Fibroblast of peridontal ligament (primary cell): Measurements from ENCODE around the gene SLC39A11.
"Not testable (repeated sequence)": the region's sequence is repeated elsewhere in the genome, so short reads cannot be mapped to it uniquely, and the experiment has no call there.

Experiments
- DNase-seq: peaks from one replicate; pipeline ENCODE4 v3.0.0-alpha.2; 2010; ENCODE audit errors: extremely low read depth

Gene SLC39A11

DNA sequence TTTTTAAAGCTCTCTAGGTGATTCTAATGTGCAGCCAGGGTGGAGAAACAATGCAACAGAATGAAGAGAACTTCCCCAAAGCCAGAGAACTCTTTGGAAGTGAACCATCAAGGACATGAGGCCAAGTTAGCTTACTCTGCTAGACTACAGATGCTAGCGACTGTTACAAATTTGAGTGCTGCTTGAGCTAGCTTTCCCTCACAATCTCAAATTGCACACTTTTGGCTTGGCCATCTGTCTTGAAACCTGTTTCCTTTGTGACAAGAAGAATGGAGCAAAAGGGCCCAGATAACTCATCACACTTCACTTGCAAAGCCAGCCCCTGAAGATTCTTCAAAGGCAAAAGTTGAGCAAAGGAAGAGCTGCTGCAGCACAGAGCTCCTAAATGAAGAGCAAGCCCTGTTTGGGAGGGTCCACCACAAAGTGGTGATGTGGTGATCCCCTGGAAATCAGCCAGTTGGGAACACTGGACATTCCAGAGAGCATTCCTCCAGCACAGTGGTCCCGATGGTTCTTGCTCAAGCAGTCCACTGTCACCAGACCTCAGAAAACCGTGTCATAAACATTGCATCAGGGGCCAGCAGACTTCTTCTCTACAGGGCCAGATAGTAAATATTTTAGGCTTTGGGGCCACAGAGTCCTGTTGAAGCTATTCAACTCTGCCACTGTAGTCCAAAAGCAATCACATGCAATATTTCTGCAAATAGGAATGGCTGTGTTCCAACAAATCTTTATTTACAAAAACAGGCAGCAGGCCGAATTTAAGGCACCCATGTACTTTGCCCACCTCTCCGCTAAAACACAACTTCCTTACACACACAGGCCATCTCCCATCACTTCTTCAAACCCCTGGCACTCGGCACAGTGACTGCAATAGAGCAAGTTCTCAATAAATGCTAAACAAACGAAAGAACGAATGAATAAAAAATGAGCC lies 21.2 kb downstream of the SLC39A11 start:
- DNase-seq: peak; percentile 70

DNA sequence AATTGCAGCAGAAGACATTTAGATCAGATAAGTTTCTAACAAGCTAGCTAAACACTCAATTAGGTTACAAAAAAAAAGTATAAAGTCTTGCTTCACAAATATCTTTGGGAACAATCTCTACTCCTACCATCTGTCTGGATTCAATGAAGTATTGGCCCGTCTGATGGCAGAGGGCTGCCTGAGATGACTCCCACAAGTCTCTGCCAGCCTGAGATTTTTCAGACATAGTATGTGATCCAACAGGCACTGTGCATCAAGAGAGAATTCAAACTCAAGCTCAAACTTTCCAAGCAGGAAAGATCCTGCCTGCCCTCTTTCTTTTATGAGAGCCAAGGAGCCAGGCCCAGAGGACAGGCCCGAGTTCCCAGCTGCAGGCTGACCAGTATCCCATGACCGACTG lies 22.6 kb downstream of the SLC39A11 start:
- DNase-seq: peak; percentile 25

DNA sequence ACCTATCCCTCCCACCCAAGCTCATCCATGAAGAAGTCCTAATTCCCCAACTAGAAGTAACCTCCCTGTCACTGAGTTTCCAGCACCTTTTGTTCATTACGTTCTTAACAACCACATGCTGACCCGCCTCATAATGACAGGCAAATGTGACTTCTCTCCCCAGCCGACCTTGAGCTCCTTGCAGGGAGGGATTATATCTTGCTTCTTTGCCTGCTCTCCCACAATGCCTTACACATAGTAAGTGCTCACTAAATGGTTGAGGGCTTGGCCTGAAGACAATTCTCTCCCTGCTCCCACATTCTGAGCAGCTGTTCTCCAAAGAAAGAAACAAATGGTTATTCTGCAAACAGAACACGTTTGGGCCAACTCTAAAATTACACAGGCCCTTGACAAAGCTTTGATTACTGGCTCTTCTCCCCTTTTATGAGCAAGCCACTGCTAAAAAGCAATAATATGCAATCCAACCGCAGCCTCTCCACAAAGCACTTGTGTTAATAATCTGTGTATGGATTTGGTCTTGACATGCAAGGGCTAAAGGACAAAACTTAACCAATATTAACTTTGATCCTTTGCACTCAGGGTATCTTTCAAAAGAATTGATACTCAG lies 23.2 kb downstream of the SLC39A11 start:
- peak; percentile 67 for DNase-seq

DNA sequence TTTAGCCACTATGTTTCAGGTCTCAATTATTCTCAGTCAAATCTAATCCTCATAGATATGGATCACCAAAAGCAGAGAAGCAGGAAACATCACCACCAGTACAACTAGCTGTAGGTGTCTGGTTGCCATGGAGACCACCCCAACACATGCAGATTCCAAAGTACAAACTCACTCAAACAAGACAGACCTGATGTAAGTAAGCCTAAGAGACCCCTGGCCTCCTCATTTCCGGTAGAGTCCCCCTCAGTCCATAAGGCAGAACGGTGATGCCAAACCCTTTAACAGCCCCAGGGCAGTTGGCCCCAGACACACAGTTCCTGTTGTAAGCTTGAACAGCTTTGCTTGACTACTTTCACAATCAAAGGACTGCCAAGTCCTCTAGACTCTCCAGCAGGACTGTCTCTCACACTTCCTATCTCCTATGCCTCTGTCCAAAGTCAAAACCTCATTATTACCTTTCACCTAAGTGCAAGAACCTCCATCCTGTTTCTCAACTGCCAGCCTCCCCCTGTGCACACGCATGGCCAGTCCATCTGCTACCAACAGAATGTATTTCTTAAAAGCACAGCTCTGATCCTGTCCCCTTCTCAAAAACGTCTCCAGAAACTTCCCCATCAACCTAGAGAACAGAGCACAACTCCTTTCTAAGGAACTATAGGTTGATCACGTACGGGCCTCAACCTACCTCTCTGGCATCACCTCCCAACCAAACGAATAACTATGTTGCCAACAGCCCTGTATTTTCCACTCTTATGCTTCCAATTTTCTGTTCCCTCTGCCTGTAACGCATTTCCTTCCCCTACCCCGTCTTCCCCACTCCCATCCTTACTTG lies 23.9 kb downstream of the SLC39A11 start:
- peak; percentile 80 for DNase-seq

DNA sequence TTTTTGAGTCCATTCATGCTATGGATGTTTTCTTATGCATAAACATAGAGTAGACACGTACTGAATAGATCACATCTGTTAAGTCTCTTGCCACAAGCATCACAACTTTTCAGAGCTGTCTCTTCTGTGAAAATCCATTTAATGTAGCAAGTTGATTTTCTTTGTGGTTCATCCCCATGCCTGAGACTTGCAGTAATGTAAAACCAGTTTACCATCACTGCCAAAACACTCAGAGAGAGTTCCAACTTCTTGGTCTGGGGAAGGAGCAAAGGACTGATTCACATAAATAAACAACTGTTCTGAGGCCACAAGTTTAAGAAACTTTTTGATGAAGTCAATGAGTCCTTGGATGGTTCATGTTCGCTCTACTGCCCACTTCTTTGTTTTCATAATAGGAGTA lies 24.8 kb downstream of the SLC39A11 start:
- DNase-seq: peak; percentile 99

DNA sequence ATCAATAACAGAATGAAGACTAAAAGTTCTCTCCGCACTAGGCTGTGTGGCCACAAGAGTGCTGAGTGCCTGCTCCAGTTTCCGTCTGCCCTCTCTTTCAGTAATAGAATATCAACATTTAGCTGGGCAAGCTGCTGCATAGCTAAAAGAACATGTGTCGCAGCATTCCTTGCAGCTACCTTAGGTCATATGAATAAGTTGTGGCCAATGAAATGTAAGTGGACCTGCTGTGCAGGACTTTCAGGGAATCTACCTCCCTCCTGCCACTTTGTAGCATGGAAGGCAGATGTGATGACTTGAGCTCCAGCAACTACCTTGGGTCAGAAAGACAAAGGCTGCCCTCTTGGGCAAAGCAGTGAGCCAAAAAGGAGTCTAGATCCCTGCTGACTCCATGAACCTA lies 25.4 kb downstream of the SLC39A11 start:
- DNase-seq: no peak

DNA sequence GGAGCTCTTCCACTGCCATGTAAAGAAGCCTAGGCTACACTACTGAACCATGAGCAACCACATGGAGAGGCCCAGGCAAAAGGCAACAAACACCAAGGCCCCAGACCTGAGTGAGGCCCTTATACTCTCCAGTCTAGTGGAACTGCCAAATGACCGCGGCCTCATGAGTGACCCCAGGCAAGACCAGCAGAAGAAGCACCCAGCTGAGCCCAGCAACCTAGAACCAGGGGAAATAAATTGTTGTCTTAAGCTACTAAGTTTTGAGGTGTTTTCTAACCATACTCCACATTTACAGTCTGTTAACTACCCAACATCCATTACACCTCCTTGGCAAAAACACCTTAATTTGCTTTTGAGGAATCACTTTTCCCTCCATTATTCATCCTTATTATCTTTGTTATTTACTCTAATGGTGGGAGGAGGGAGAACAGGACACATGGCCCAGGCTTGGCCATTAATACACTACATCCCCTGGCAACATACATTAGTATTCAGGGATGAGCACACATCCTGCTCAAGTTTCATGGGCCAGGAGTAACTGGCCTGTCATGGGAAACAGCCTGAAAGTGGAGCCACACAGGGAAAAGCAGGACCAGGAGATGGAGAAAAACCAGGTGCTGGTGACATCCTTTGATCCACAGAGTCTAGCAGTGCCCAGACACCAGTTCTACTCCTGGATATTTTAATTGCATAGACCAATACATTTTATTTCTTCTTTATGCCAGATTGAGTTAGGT lies 26.2 kb downstream of the SLC39A11 start:
- DNase-seq: no peak

DNA sequence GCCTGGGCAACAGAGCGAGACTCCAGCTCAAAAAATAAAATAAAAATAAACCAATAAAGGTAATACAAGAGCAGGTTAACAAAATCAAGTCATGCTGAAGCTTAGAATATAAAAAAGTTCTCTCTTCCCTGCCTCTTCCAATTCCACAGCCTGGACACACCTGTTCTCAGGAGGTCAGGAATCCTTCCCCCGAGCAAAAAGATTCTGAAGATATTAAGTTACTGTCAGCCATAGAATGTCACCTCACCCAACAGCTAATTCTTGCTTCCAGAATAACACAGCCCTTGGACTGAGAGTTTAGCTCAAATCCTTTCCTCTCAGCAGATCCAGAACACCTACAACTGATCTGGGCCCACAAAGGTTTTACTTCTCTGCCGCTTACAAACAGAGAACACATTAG lies 27.1 kb downstream of the SLC39A11 start:
- no peak for DNase-seq

DNA sequence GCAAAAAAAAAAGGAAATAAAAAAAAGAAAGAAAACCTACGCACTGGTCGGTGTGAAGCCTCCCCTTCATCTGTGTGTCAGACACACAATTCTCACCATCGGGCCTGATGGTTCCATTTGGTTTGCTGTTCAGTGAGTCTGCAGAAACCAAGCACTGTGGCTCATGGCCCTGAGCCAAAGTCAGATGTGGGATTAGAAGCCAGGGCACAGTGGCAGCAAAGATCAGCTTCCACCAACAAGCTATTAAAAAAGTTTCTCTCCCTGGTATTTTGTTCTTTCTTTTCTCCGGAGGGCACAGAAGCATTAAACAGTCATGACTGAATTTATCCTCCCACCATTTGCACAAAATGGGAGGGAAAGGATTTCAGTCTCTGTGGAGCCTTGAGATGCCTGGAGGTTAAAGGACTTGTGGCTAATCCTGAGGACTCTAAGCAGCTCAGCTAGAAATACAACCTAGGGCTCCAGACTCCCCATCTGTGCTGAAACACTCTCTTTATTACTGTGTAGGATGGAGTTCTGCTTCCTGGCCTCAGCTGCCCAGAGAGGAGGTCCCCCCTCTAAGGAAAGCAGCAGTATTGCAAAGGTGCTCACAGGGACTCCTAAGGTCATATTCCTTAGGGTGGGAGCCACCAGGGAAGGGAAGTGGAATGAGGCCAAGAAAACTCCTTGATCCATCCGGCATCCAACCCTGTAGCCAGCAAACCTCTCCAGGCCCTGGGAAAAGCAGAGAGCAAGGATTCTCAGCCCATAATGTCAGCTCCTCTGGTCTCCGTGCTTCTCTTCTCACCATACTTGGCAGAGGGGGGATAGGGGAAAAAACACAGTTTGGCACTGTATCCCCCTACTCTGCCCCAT lies 28.2 kb downstream of the SLC39A11 start:
- DNase-seq: peak; percentile 36

DNA sequence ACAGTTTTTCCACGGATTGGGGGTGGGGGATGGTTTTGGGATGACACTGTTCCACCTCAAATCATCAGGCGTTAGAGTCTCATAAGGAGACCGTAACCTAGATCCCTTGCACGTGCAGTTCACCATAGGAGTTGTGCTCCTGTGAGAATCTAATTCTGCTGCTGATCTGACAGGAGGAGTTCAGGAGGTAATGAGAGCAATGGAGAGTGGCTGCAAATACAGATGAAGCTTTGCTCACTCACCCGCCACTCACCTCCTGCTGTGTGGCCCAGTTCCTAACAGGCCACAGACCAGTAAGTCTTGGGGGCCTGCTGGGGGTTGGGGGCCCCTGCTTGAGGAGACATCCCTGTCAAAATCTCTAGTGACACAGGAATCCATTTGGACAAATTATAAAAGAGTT lies 29.8 kb downstream of the SLC39A11 start:
- no peak for DNase-seq

DNA sequence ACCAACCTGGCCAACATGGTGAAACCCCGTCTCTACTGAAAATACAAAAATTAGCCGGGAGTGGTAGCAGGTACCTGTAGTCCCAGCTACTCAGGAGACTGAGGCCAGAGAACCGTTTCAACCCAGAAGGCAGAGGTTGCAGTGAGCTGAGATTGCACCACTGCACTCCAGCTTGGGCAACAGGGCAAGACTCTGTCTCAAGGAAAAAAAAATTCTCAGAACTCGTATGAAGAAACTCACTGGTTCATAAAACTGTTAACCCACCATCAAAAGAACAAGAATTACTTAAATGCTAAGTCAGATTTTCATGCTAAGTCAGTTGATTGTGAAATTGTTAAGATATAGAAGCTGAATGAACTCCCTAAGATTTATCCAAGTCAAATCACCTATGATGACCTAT lies 31.3 kb downstream of the SLC39A11 start:
- DNase-seq: no peak

DNA sequence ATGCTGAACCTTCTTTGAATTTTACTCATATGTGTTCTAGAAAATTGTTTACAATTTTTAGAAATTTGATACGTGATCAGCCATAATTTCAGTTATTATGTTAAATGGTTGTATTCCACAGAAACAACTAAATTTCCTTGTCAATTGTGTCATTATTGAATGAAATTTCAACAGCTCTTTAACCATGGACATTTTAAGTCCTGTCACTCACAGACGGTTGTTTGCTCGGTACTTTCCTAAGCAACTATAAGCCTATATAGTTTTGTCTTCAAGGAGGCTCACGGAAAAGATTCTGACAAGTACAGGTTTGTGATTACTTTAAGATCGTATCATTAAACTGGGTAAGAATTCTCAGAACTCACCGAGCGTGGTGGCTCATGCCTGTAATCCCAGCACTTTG lies 31.8 kb downstream of the SLC39A11 start:
- DNase-seq: no peak

DNA sequence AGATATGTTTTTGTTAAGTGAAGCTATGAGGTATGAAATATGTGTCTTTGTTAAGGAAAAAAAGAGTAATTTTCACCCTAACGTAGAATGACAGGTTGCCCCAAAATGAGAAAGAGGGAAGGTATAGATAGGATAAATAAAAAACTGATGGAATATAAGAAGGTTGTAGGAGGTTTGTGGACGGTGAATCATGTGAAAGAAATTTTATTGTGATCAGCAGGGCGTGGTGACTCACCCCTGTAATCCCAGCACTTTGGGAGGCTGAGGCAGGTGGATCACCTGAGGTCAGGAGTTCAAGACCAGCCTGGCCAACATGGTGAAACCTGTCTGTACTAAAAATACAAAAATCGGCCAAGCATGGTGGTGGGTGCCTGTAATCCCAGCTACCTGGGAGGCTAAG lies 32.8 kb downstream of the SLC39A11 start:
- not testable (repeated sequence) for DNase-seq

DNA sequence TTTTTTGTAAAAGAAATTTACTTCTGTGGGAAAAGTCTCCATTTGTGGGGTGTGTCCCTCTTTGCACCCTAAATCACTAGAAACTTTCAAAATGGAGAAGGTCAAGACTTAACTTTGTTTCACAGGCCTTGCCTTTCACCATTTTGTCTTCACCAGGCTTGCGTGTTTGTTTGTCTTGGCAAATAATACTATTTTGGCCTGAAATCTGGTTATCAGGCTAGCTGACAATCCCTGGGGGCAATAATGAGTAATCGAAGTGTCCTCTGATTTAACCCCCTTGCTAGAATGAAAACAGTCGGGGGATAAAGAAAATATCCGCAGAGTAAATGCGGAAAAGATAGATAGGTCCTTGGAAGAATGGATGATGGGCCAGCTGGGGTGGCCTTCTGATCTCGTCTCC lies 34.5 kb downstream of the SLC39A11 start:
- DNase-seq: peak; percentile 51

DNA sequence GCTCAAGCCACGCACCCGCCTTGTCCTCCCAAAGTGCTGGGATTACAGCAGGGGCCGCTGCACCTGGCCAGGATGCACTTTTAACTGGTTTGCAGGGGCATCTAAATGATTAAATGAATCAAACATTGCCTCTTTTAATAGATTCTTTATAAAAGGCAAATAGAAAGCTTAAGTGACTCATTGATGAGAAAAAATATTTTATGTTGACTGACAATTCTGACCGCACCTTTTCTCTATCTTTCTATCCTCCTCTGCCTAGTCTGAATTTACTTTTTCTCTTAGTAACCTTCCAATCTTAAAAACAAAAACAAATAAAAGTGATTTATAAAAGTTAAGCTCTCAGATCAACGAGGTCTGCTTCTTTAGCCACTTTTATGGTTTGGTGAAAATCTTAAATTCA lies 35.3 kb downstream of the SLC39A11 start:
- no peak for DNase-seq

DNA sequence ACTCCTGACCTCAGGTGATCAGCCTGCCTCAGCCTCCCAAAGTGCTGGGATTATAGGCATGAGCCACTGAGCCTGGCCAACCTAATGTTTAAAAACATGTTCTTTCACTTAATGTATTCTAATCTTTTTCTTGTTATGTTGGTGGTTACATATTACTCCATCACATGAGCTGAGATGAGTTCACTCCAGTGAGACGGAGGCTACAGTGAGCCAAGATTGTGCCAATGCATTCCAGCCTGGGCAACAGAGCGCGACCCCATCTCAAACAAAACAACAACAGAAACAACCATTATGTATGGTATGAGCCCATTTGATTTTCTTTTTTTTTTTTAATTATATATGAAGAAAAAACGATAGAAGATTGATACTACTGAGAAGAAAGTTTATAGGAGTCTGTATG lies 39.6 kb downstream of the SLC39A11 start:
- DNase-seq: peak; percentile 40

DNA sequence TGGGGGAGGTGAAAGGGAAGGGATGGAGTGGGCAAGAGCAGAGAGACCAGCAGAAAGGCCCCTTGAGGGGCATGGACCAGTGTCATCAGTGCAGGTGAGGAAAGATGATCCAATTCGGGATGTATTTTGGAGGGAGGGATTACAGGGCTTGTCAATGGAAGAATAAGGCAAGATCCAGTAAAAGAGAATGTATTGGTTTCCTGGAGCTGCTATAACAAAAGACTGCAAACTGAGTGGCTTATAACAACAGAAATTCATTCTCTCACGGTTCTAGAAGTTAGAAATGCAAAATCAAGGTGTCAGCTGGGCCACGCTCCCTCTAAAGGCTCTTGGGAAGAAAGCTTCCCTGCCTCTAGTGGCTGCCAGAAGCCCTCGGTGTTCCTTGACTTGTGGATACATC lies 41.7 kb downstream of the SLC39A11 start:
- DNase-seq: no peak

DNA sequence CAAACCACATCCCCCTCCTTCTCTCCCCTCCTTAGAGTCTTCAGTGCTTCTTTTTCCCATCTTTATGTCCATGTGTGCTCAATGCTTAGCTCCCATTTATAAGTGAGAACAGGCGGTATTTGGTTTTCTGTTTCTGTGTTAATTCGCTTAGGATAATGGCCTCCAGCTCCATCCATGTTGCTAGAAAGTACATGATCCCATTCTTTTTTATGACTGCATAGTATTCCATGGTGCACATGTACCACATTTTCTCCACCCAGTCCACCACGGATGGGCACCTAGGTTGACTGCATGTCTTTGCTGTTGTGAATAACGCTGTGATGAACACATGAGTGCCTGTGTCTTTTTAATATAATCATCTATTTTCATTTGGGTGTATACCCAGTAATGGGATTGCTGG lies 44.3 kb downstream of the SLC39A11 start:
- no peak for DNase-seq

DNA sequence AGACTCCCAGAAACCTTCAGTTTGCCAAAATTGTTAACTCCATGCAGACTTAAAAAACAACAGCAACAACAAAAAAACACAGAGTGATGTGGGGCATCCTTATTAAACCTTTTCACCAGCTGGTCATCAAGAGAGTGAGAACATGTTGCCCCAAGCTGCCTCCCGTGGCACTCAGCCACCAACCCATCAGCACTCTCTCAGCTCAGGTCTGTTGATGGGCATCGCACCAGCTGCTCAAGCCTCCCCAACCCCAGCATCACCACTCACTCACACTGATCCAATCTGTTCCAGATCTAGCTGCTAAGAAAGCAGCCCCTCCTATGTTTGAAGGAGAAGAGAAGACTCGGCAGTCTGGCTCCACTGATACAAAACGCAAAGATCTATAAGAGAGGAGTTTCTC lies 46.8 kb downstream of the SLC39A11 start:
- no peak for DNase-seq

DNA sequence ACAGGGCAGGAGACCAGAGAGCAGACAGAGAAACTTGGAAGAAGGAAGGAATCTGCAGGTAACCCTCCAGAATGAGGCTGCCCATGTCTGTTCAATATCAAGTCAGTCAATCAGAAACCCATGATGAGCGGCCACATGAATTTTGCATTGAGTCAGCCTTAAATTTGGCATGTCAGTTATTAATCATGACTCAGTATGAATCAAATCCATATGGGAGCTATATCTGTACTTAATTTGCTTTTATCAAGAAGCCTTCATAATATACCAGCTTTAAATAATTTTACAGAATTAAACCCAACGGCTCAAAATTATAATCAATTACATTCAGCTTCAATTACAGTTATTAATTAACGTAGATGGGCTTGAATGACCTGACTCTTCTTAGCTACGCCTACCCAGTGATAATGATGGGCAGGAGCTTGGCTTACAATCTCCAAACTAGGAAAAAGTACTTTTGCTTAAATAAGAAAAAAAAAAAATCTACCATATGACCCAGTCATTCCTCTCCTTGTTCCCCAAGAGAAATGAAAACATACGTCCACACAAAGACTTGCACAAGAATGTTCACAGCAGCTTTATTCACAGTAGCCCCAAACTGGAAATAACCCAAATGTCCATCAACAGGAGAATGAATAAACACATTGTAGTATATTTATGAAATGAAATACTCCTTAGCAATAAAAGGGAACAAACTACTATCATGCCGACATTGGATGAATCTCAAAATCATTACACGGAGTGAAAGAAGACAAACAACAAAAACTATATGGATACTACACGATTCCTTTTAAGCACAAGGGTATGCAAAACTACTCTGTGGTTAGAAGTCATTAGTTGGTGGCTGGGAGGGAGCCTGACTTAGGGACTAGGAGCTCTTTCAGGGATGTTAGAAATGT lies 48.6 kb downstream of the SLC39A11 start:
- peak; percentile 93 for DNase-seq
